Neuron (in vitro differentiated cells): Measurements from ENCODE around the gene ZNF593OS.

ENCODE experiments used
- H2AFZ ChIP-seq: one replicate; pipeline ENCODE4 v1.6.1; 2013; ENCODE audit warnings: low read depth, mild to moderate bottlenecking, inconsistent platforms, low read length, moderate library complexity
- H3K27me3 ChIP-seq: one replicate; pipeline ENCODE4 v1.6.1; 2013; ENCODE audit warnings: low read length; ENCODE audit not compliant: insufficient read depth
- H3K36me3 ChIP-seq: one replicate; pipeline ENCODE4 v1.6.1; 2013; ENCODE audit warnings: low read length; ENCODE audit not compliant: insufficient read depth
- H3K4me1 ChIP-seq: one replicate; pipeline ENCODE4 v1.6.1; 2013; ENCODE audit warnings: low read length; ENCODE audit not compliant: insufficient read depth
- H3K4me3 ChIP-seq: 2 replicates; pipeline ENCODE4 v1.5.1; 2013; ENCODE audit warnings: mild to moderate bottlenecking, low read length, moderate library complexity
- H3K9me3 ChIP-seq: one replicate; pipeline ENCODE4 v1.6.1; 2013; ENCODE audit warnings: low read length

Gene ZNF593OS

DNA sequence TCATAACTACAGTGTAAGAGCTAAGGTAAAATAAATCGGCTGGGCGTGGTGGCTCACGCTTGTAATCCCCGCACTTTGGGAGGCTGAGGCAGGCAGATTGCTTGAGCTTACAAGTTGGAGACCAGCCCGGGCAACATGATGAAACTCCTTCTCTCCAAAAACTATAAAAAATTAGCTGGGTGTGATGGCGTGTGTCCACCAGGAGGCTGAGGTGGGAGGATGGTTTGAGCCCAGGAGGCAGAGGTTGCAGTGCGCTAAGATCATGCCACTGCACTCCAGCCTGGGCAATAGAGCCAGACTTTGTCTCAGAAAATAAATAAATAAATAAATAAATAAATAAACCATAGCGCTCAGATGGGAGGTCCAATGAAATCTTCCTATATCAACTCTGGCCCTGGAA lies 29.5 kb downstream of the ZNF593OS start:
- H3K4me1 ChIP-seq, result no peaks in the 10 kb centered on the region
- H2AFZ ChIP-seq, result no peak overlapping the region
- H3K4me3 ChIP-seq, result no peak overlapping the region
- peaks cover 3% of the 10 kb centered on the region for H3K27me3 ChIP-seq
- H3K9me3 ChIP-seq, result no peaks in the 10 kb centered on the region
- H3K36me3 ChIP-seq, result no peaks in the 10 kb centered on the region

DNA sequence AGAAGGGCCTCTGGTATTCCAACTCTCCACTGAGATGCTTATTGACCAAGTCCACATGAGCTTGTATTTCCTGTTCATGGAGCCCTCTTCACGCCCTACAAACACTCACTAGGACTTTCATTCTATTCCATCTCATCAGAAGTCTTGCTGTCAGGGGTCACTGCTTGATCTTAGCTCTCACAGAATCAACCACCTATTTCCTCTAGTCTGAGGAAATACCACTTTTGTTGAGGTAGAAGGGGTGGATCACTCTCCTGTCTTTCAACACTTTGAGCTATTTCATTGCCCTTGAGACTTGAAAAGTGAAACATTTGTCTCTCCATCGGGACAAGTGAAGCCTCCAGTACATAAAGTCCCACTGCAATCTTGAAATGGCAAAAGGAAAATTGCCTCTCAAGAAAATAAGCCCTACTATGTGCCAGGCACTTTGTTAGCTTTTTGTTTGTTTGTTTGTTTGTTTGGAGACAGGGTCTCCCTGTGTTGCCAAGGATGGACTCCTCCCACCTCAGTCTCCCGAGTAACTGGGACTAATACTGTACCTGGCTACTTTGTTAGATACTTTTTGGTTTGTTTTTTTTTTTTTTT lies 32.6 kb downstream of the ZNF593OS start:
- H3K4me1 ChIP-seq, result no peaks in the 10 kb centered on the region
- no peaks in the 10 kb centered on the region for H3K36me3 ChIP-seq
- no peaks in the 10 kb centered on the region for H3K9me3 ChIP-seq
- H2AFZ ChIP-seq, result no peak overlapping the region
- H3K27me3 ChIP-seq, result peaks cover 3% of the 10 kb centered on the region
- no peak overlapping the region for H3K4me3 ChIP-seq

DNA sequence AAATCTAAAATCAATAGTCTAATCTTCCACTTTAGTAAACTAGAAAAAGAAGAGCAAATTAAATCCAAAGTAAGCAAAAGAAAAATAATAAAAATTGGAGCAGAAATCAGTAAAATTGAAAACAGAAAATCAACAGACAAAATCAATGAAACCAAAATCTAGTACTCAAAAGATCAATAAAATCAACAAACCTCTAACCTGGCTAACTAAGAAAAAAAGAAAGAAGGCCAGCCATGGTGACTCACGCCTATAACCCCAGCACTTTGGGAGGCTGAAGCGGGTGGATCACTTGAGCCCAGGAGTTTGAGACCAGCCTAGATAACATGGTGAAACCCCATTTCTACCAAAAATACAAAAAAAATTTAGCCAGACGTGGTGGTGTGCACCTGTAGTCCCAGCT lies 37.2 kb downstream of the ZNF593OS start:
- Histone ChIP-seq H2AFZ (no peak overlapping the region), H3K9me3 (no peaks in the 10 kb centered on the region), H3K36me3 (no peaks in the 10 kb centered on the region), H3K4me1 (no peaks in the 10 kb centered on the region), H3K4me3 (no peak overlapping the region), H3K27me3 (no peaks in the 10 kb centered on the region)

DNA sequence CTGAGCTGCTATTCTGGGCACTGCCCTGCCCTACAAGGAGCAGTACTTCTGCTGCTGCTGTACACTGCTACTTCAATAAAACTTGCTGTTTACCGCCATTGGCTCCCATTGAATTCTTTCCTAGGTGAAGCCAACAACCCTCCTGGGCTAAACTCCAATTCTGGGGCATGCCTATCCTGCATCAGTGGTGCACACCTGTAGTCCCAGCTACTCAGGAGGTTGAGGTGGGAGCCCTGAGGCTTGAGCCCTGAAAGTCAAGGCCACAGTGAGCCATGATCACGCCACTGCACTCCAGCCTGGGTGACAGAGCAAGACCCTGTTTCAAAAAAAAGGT lies 38.8 kb downstream of the ZNF593OS start:
- no peaks in the 10 kb centered on the region for H3K36me3 ChIP-seq
- no peaks in the 10 kb centered on the region for H3K9me3 ChIP-seq
- no peaks in the 10 kb centered on the region for H3K4me1 ChIP-seq
- no peak overlapping the region for H3K4me3 ChIP-seq
- H3K27me3 ChIP-seq, result no peaks in the 10 kb centered on the region
- no peak overlapping the region for H2AFZ ChIP-seq

DNA sequence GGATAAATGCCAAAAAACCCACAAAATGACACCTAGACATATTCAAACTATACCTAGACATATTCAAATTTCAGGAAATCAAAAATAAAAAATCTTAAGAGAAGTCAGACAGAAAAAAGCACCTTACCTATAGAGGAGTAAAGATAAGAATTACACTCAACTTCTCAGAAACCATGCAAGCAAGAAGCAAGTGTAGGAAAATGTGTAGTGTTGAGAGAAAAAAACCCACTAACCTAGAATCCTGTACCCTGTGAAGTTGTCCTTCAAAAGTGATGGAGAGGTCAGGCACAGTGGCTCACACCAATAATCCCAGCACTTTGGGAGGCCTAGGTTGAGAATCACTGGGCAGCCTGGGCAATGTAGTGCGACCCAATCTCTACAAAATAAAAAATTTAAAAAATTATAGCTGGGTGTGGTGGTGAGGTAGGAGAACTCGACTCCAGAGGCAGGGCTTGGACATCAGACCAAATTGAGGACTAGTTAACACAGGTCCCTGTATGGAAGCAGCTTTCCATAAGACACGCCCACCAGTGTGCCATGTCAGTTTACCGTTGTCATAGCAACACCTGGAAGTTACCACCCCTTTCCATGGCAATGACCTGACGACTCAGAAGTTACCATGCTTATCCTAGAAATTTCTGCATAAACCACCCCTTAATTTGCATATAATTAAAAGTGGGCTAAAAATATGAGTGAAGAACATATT lies 39.4 kb downstream of the ZNF593OS start:
- H3K36me3 ChIP-seq, result no peaks in the 10 kb centered on the region
- H3K4me1 ChIP-seq, result no peaks in the 10 kb centered on the region
- H3K27me3 ChIP-seq, result no peaks in the 10 kb centered on the region
- H2AFZ ChIP-seq, result no peak overlapping the region
- H3K9me3 ChIP-seq, result no peaks in the 10 kb centered on the region
- no peak overlapping the region for H3K4me3 ChIP-seq

DNA sequence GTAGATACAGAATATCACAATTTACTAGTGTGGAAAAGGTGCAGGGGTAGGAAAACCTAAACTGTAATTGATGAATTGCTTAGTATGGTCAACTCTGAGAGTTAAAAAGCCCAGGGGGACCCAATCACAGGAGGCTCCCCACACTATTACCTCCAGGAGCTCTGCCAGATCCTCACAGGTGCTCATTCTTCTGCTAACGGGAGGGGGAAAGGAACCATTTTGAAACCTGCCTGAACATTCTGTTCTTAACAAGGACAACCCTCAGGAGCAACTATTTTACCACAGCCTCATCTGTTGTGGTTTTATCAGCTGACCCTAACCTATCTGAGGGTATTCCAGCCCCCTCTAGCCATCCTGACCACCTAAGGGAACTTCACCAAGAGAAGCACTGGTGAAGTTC lies 40.9 kb downstream of the ZNF593OS start:
- Histone ChIP-seq H3K4me1 (no peaks in the 10 kb centered on the region), H3K9me3 (no peaks in the 10 kb centered on the region), H3K36me3 (no peaks in the 10 kb centered on the region), H3K27me3 (no peaks in the 10 kb centered on the region), H2AFZ (no peak overlapping the region), H3K4me3 (no peak overlapping the region)

DNA sequence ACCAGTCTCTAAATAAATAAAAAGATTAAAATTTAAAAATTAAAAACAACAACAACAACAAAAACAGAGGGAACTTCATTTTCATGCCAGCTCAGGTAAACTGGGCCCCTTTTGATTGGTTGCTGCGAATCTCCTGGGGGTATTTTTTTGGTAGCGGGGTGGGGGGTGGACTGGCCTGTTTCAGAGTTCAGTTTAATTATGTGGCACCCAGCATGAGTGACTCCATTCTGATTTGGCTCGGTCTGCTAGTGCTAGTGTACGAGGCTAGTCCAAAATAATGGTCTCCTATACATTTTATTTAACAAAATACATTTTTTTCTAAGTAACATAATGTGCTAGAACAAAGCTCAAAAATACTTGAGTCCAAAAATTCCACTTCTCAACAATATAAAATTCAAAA lies 41.9 kb downstream of the ZNF593OS start:
- Histone ChIP-seq H3K9me3 (no peaks in the 10 kb centered on the region), H3K36me3 (no peaks in the 10 kb centered on the region), H2AFZ (no peak overlapping the region), H3K27me3 (no peaks in the 10 kb centered on the region), H3K4me3 (no peak overlapping the region), H3K4me1 (no peaks in the 10 kb centered on the region)

DNA sequence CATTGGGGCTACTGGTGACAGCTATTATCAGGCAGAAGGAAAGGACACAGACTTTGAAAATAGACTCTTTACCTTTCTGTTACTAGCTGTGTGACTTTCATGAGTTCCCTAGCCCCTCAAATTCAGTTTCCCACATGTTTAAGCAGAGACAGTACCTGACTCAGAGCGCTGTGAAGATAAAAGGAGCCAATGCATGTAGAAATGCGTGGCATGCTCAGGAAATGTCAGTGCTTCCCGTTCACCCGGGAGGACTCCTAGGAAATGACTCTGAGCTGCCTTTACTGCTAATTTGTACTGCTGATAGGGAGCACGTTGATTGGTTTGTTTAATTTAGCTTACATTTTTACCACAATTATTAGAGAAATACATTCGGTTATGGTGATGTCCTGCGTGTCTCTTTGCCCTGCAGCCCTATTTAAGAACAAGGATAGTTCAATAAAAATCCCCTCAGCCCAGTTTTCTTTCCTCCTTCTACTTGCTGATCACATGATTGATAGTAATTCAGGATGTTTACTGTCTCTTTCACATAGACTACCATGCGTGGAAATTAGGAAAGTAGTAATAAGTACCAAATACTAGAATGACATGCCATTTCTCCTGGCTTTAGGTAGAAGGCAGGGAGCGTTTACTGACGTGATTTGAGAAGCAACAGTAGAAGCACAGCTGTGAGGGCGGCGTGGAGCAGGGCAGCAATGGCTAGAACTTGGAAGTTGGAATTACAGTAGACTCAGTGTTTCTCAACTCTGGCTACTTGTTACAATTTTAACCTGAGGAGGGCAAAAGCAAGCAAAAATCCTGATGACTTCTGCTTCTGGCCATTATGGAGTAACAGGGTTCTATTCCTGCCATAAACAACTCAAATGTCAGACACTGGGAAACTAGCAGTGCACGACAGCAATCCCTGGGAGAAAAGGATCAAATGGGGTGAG lies 44.1 kb downstream of the ZNF593OS start:
- Histone ChIP-seq H3K9me3 (no peaks in the 10 kb centered on the region), H3K4me3 (no peak overlapping the region), H2AFZ (no peak overlapping the region), H3K36me3 (peaks cover 11% of the 10 kb centered on the region), H3K4me1 (no peaks in the 10 kb centered on the region), H3K27me3 (no peaks in the 10 kb centered on the region)

DNA sequence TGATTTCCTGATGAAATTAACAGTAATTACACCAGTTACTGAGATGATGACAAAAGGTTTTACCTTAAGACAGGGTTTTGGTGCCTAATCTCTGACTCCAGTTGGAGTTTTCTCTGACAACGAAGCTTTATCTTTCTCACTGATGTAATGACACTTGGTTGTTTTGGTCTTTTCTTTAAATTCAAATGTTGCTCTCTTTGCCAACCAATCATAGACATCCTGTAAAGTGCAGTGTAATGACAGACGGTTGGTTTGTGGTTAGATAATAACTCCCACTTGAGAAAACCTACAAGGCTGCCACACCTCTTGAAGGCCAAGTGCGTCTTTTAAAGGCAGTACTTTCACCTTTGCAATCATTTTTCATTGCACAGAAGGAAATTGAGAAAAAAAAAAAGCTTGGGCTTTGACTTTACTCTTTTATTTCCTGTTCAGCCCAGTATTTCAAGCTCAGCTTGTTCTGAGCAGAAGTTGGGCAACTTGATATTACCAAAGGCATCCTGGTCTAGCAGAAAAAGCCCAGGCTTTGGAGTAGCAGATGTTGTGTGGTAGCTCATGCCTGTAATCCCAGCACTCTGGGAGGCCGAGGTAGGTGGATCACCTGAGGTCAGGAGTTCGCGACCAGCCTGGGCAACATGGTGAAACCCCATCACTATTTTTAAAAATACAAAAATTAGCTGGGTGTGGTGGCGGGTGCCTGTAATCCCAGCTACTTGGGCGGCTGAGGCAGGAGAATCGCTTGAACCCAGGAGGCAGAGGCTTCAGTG lies 45.1 kb downstream of the ZNF593OS start:
- H3K27me3 ChIP-seq, result no peaks in the 10 kb centered on the region
- H3K4me1 ChIP-seq, result no peaks in the 10 kb centered on the region
- no peaks in the 10 kb centered on the region for H3K9me3 ChIP-seq
- H3K4me3 ChIP-seq, result no peak overlapping the region
- H3K36me3 ChIP-seq, result peaks cover 20% of the 10 kb centered on the region
- no peak overlapping the region for H2AFZ ChIP-seq

DNA sequence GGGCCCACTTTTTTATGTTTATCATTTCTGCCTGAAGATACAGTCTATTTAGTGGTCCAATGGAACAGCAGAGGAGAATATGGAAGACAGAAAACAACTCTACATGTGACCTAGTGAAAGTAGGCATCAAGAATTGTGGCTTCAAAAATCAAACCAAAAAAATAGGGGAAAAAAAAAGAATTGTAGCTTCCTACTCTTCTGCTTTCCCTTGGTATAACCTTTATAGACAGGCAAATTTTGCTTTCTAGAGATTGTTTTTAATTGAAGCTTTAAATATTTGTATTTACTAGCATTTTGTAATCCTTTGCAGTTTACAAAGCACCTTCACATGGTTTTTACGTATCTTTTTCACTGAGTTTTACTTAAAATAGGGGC lies 45.7 kb downstream of the ZNF593OS start:
- no peak overlapping the region for H3K4me3 ChIP-seq
- H3K27me3 ChIP-seq, result no peaks in the 10 kb centered on the region
- no peaks in the 10 kb centered on the region for H3K9me3 ChIP-seq
- no peaks in the 10 kb centered on the region for H3K4me1 ChIP-seq
- H2AFZ ChIP-seq, result no peak overlapping the region
- H3K36me3 ChIP-seq, result peaks cover 23% of the 10 kb centered on the region

DNA sequence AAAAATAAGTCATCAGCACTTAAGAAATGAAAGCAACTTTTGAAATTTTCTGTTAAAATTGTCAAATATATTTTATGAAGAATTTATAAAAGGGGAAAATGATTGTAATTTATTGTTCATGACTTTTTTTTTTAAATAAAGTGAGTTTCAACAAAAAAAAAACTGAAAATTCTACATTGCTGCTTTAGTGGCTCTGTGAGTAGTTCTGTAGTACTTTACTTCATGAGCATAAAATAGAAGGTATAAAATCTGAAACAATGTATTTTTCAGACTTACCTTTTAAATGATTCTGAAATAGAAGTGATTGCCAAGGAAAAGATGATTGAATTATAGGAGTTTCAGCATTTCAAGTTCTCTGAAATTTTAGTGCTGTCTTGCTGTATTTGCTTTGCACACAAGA lies 46.2 kb downstream of the ZNF593OS start:
- H3K4me1 ChIP-seq, result no peaks in the 10 kb centered on the region
- H3K4me3 ChIP-seq, result no peak overlapping the region
- H3K27me3 ChIP-seq, result no peaks in the 10 kb centered on the region
- H3K9me3 ChIP-seq, result no peaks in the 10 kb centered on the region
- peaks cover 23% of the 10 kb centered on the region for H3K36me3 ChIP-seq
- no peak overlapping the region for H2AFZ ChIP-seq

DNA sequence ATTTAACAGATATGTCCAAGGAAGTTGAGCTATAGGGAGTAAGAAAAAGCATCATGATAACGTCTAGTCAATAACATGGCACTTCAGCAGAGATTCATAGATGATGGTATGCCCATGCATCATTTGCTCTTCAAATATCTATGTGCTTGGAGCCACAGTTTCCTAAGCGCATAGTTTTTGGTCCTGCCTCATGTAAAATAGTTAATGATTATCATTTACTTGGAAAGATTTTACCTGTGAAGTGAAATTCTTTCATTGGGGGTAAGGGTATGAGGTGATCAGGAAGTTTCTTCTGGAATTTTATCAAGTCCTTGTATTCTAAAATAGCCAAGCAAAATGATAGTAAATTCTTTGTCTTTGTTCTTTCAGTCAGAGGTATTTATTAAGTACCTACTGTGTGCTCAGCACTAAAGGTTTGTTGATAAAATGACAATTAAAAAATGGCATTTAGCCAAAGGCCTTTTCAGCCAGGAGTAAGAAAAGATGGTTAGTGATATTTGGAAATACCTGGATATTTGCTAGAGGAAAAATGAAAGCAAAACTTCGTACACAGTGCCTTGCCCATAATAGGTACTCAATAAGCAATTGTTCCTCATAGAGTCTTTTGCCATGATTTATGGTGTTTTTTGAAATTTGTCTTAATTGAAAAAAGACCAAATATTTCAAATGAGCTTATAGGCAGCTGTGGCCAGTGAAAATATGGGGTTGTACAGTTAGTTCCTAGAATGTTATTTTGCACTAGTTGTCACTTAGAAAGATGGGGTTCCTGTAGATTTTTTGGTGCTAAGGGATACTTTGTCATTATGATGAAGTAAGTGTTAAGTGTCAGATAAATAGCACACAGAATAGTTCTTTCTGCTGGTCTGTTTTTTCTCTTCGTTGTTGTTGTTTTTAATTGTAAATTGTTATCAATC lies 47.0 kb downstream of the ZNF593OS start:
- Histone ChIP-seq H3K9me3 (no peaks in the 10 kb centered on the region), H2AFZ (no peak overlapping the region), H3K36me3 (peaks cover 23% of the 10 kb centered on the region), H3K4me1 (no peaks in the 10 kb centered on the region), H3K4me3 (no peak overlapping the region), H3K27me3 (no peaks in the 10 kb centered on the region)
